GF-D8 (cell line): ENCODE results near the gene ZNF222.

Source experiments
- DNase-seq: peaks from one replicate; lab custom pipeline; 2025; lab: John Stamatoyannopoulos, UW

The ZNF222 gene

GRCh38 chr19:44055870-44056269 is 30.7 kb downstream of the ZNF222 start:
- DNase-seq, result no peak

DNA sequence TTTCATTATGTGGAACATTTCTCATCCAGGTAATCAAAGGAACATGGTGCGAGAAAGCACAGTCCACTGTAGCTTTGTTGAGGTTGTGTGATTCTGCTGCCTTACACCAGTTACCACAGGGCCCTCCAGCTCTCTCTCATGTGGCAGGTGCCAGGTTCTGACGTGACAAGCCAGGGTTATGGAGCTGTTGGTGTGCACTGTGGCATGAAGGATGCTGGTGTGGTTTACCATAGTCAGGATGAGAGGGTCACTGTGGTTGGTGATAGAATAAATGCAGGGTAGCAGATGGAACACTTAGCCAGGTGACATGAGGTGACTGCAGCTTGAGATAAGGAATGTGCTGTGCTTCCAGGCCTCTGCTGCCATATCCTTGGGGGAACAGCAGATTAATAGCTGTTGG is 34.0 kb downstream of the ZNF222 start:
- DNase-seq, result no peak

GRCh38 chr19:44061038-44061437 is 35.9 kb downstream of the ZNF222 start:
- no peak for DNase-seq

GRCh38 chr19:44066305-44066704 is 41.1 kb downstream of the ZNF222 start:
- DNase-seq, result no peak

DNA sequence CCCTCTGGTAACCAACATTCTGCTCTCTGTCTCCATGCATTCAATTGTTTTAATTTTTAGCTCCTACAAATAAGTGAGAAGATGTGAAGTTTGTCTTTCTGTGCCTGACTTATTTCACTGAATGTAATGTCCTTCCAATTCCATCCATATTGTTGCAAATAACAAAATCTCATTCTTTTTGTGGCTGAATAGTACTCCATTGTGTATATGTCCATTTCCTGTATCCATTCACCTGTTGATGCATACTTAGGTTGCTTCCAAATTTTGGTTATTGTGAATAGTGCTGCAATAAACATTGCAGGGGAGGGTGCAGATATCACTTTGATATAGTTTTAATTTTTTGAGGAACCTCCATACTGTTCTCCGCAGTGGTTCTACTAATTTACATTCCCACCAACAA is 44.2 kb downstream of the ZNF222 start:
- DNase-seq, result no peak

GRCh38 chr19:44071824-44072542 is 46.8 kb downstream of the ZNF222 start, which contains the start of gene ZNF284:
ZNF284 (plus strand) TSS chr19:44072159; CDS start chr19:44076390, 4,231 bp downstream.
- DNase-seq, result peak; percentile 78

- no peak for DNase-seq
Measured at GRCh38 chr19:44072543-44073401, 47.6 kb downstream of the ZNF222 start.

- DNase-seq, result no peak
Measured at GRCh38 chr19:44076325-44076724, 51.1 kb downstream of the ZNF222 start.
